H1 (cell line): Measurements from ENCODE around the gene WIPF1. TPM values are rescaled to one million over a fixed set of nuclear protein-coding genes. Genes with fewer than 3 reads are reported as not detected.

Experiments
- POLR2A ChIP-seq, 2 experiments: IDR thresholded peaks; 1 replicate in 1 of 2; 2 replicates in 1 of 2; pipeline ENCODE4 v1.6.1; 2011; ENCODE audit warnings: low read depth in 2 of 2, low read length in 2 of 2, mild to moderate bottlenecking in 2 of 2; ENCODE audit errors: control extremely low read depth in 1 of 2
- polyA plus RNA-seq, 7 experiments: library from polyadenylated mRNA; depleted of rRNA in 3 of 7; stranded (reverse) in 5 of 7; unstranded in 2 of 7; fragments of >200 nt in 5 of 7; fragments of 200-250 nt in 2 of 7; gene quantifications; 1 replicate in 5 of 7; 2 replicates in 1 of 7; 4 replicates in 1 of 7; pipeline versions ENCODE4 v1.2.1 to v1.2.3, GENCODE V29; 2011 to 2013; ENCODE audit warnings: missing spikeins in 2 of 7, mixed read lengths in 2 of 7
- total RNA-seq: library from RNA; stranded (reverse); fragmentation: NEBNext Ultra II Directional; extraction: Animal tissue kit (Norgen Biotek cat#: 25700); gene quantifications from 2 replicates; pipeline ENCODE4 v1.2.1, GENCODE V29; 2021

The WIPF1 gene
- total and polyA plus RNA-seq, 2 of the 8 experiments (the other 6 are each of a cell fraction or from before 2014, with no cell fraction given), result 4.7 to 5.2 TPM

DNA sequence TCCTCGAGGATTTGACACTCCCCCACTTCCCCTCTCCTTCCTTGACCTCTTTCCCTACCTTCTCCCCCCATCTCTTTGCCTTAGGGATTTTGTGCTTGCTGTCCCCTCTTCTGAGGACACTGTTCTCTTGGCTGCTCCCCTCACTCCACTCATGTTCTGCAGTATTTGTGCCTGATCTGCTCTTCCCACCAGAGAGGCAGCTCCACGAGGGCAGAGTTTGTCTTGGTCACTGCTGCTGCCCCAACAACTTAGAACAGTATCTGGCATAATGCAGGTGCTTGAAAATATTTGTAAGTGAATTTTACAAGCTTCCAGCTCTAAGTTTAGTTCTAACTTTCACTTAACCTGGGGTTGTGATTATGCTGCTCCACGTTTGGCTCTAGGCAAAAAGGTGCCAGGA lies 10.0 kb upstream of the WIPF1 start (continued):
- no peak for TF ChIP-seq POLR2A (IDR thresholded peaks at IDR 0.05; ENCODE audit: control extremely low read depth in 1 of 2, low read depth in 2 of 2, low read length in 2 of 2)
